Naive thymus-derived CD4-positive, alpha-beta T cell (primary cell): ENCODE measurements around the gene KBTBD3. TPM values are rescaled to one million over a fixed set of nuclear protein-coding genes. Genes with fewer than 3 reads are reported as not detected.

Source experiments
- ATAC-seq: fragments of 150-1000 bp; cut with Tn5 transposase; 2 replicates; pipeline ENCODE4 v1.10.0; 2021; ENCODE audit warnings: mild to moderate bottlenecking, moderate library complexity
- CTCF ChIA-PET: fragments of 350-600 bp; sonication (Branson Sonifier 250); formaldehyde crosslinking; loops from one replicate; lab custom pipeline; 2021; ENCODE audit warnings: antibody characterized with exemption; lab: Charles Lee
- POLR2A ChIA-PET: fragments of 350-600 bp; sonication (Branson Sonifier 250); formaldehyde crosslinking; loops from one replicate; lab custom pipeline; 2021; ENCODE audit warnings: antibody characterized with exemption, inconsistent platforms; lab: Charles Lee
- DNase-seq, 9 donors: peaks; one replicate each; pipeline versions ENCODE4 v3.0.0 to v3.0.0-alpha.2; 2020 to 2022; ENCODE audit warnings: mixed read lengths in 1 of 9
- H3K27ac ChIP-seq: one replicate; pipeline ENCODE4 v1.7.0; 2013; ENCODE audit warnings: mild to moderate bottlenecking, low read depth, low read length, moderate library complexity
- H3K27me3 ChIP-seq, 2 donors: one replicate each; pipeline ENCODE4 v1.7.0; 2013; ENCODE audit warnings: low read length in 2 of 2, mild to moderate bottlenecking in 2 of 2, moderate library complexity in 2 of 2; ENCODE audit not compliant: control insufficient read depth in 2 of 2, insufficient read depth in 2 of 2
- H3K36me3 ChIP-seq, 3 experiments: 1 replicate in 2 of 3; 2 replicates in 1 of 3; pipeline ENCODE4 v1.7.0; 2013; ENCODE audit warnings: low read length in 3 of 3, mild to moderate bottlenecking in 3 of 3, moderate library complexity in 1 of 3; ENCODE audit not compliant: insufficient read depth in 3 of 3, control insufficient read depth in 2 of 3
- H3K4me1 ChIP-seq, 2 donors: one replicate each; pipeline ENCODE4 v1.7.0; 2013; ENCODE audit warnings: low read length in 2 of 2, mild to moderate bottlenecking in 2 of 2, moderate library complexity in 1 of 2; ENCODE audit not compliant: control insufficient read depth in 2 of 2, insufficient read depth in 2 of 2
- H3K4me3 ChIP-seq: 2 replicates; pipeline ENCODE4 v1.7.0; 2013; ENCODE audit warnings: mild to moderate bottlenecking, low read length
- H3K9me3 ChIP-seq, 3 experiments: 1 replicate in 2 of 3; 2 replicates in 1 of 3; pipeline ENCODE4 v1.7.0; 2013; ENCODE audit warnings: low read length in 3 of 3; ENCODE audit not compliant: control insufficient read depth in 2 of 3
- H3K27ac Mint-ChIP-seq, 9 donors: one replicate each; pipeline ENCODE4 v1.8.0; 2020 to 2022; ENCODE audit warnings: mixed read lengths in 9 of 9, mild to moderate bottlenecking in 8 of 9, moderate library complexity in 5 of 9, inconsistent platforms in 2 of 9
- H3K27me3 Mint-ChIP-seq, 5 donors: one replicate each; pipeline ENCODE4 v1.8.0; 2021 to 2022; ENCODE audit warnings: mixed read lengths in 5 of 5, mild to moderate bottlenecking in 1 of 5
- H3K36me3 Mint-ChIP-seq, 5 donors: one replicate each; pipeline ENCODE4 v1.8.0; 2020 to 2022; ENCODE audit warnings: mixed read lengths in 5 of 5, mild to moderate bottlenecking in 3 of 5, inconsistent platforms in 1 of 5
- H3K4me1 Mint-ChIP-seq, 7 donors: one replicate each; pipeline ENCODE4 v1.8.0; 2020 to 2022; ENCODE audit warnings: mixed read lengths in 7 of 7, mild to moderate bottlenecking in 3 of 7, inconsistent platforms in 1 of 7
- H3K4me3 Mint-ChIP-seq, 10 donors: one replicate each; pipeline ENCODE4 v1.8.0; 2020 to 2022; ENCODE audit warnings: mild to moderate bottlenecking in 10 of 10, mixed read lengths in 10 of 10, moderate library complexity in 6 of 10, inconsistent platforms in 2 of 10
- H3K9me3 Mint-ChIP-seq, 11 donors: one replicate each; pipeline ENCODE4 v1.8.0; 2020 to 2022; ENCODE audit warnings: mixed read lengths in 11 of 11, mild to moderate bottlenecking in 4 of 11, inconsistent platforms in 1 of 11, moderate library complexity in 1 of 11
- intact Hi-C, 2 donors: fragments of 100-400 bp; cut with micrococcal nuclease; formaldehyde crosslinking; loops; one replicate each; pipeline ENCODE4 v1.15.1; 2023
- polyA plus RNA-seq, 2 donors: library from polyadenylated mRNA; unstranded; fragments of 300-500 nt; fragmentation: Illumina TruSeq; gene quantifications; one replicate each; pipeline ENCODE4 v1.2.3, GENCODE V29; 2021
- total RNA-seq, 6 experiments: library from RNA in 5 of 6; stranded (reverse) in 5 of 6; gene quantifications; 1 replicate in 5 of 6; 2 replicates in 1 of 6; pipeline ENCODE4 v1.2.3 and lab custom pipeline; 2021 to 2026

The KBTBD3 gene
- total and polyA plus RNA-seq, 7 experiments from 2014 or later, result 3.4 to 16.6 (median 6.7) TPM

GRCh38 chr11:106049727-106050476, 27.2 kb downstream of the KBTBD3 start:
- Histone ChIP-seq H3K4me3 (no peak overlapping the region), H3K36me3 (no peaks in the 10 kb centered on the region), H3K4me1 (no peaks in the 10 kb centered on the region), H3K9me3 (no peaks in the 10 kb centered on the region), H3K27ac (no peak overlapping the region), H3K27me3 (no peaks in the 10 kb centered on the region)
- ATAC-seq, result no peak
- no peaks in the 10 kb centered on the region for H3K4me1 Mint-ChIP-seq
- DNase-seq, result no peak
- peaks cover 0 to 12% (median 5%) of the 10 kb centered on the region in 5 donors for H3K27me3 Mint-ChIP-seq
- H3K27ac Mint-ChIP-seq, result no peak overlapping the region
- ChIA-PET CTCF (no interaction called here), POLR2A (no interaction called here)
- intact Hi-C loops, result no loop called here
- peaks cover 0 to 9% (median 0%) of the 10 kb centered on the region in 5 donors for H3K36me3 Mint-ChIP-seq
- no peaks in the 10 kb centered on the region for H3K9me3 Mint-ChIP-seq
- no peak overlapping the region for H3K4me3 Mint-ChIP-seq

GRCh38 chr11:106047631-106048030, 29.5 kb downstream of the KBTBD3 start:
- no peak for DNase-seq
- Mint-ChIP-seq H3K4me3 (no peak overlapping the region), H3K27me3 (peaks cover 0 to 18% (median 12%) of the 10 kb centered on the region in 5 donors), H3K36me3 (no peaks in the 10 kb centered on the region), H3K9me3 (no peaks in the 10 kb centered on the region), H3K4me1 (no peaks in the 10 kb centered on the region), H3K27ac (no peak overlapping the region)
- POLR2A ChIA-PET, result no interaction called here
- Histone ChIP-seq H3K36me3 (no peaks in the 10 kb centered on the region), H3K4me1 (no peaks in the 10 kb centered on the region), H3K4me3 (no peak overlapping the region), H3K27me3 (no peaks in the 10 kb centered on the region), H3K27ac (no peak overlapping the region), H3K9me3 (no peaks in the 10 kb centered on the region)
- ATAC-seq, result no peak
- CTCF ChIA-PET, result no interaction called here
- intact Hi-C loops, result no loop called here

- Histone ChIP-seq H3K36me3 (no peaks in the 10 kb centered on the region), H3K27ac (no peak overlapping the region), H3K27me3 (no peaks in the 10 kb centered on the region), H3K9me3 (no peaks in the 10 kb centered on the region), H3K4me3 (no peak overlapping the region), H3K4me1 (no peaks in the 10 kb centered on the region)
- H3K27ac Mint-ChIP-seq, result no peak overlapping the region
- DNase-seq (no peak), ATAC-seq (no peak)
- peaks cover 0 to 4% (median 0%) of the 10 kb centered on the region in 11 donors for H3K9me3 Mint-ChIP-seq
- H3K4me1 Mint-ChIP-seq, result no peaks in the 10 kb centered on the region
- intact Hi-C loops, result no loop called here
- H3K27me3 Mint-ChIP-seq, result peaks cover 12 to 28% (median 22%) of the 10 kb centered on the region in 5 donors
- ChIA-PET POLR2A (no interaction called here), CTCF (no interaction called here)
- peaks cover 0 to 3% (median 0%) of the 10 kb centered on the region in 5 donors for H3K36me3 Mint-ChIP-seq
- no peak overlapping the region for H3K4me3 Mint-ChIP-seq
Observed at GRCh38 chr11:106043540-106043939, 33.6 kb downstream of the KBTBD3 start.

- POLR2A ChIA-PET, result no interaction called here
- H3K4me1 Mint-ChIP-seq, result peaks cover 0 to 5% (median 0%) of the 10 kb centered on the region in 7 donors
- no peak for DNase-seq
- Histone ChIP-seq H3K9me3 (no peaks in the 10 kb centered on the region), H3K4me1 (no peaks in the 10 kb centered on the region), H3K36me3 (no peaks in the 10 kb centered on the region), H3K27ac (no peak overlapping the region), H3K27me3 (no peaks in the 10 kb centered on the region), H3K4me3 (no peak overlapping the region)
- peaks cover 0 to 5% (median 0%) of the 10 kb centered on the region in 5 donors for H3K36me3 Mint-ChIP-seq
- peaks cover 30 to 62% (median 52%) of the 10 kb centered on the region in 5 donors for H3K27me3 Mint-ChIP-seq
- intact Hi-C loops, result no loop called here
- H3K9me3 Mint-ChIP-seq, result peaks cover 0 to 7% (median 2%) of the 10 kb centered on the region in 11 donors
- H3K27ac Mint-ChIP-seq, result no peak overlapping the region
- CTCF ChIA-PET, result no interaction called here
- ATAC-seq, result no peak
- no peak overlapping the region for H3K4me3 Mint-ChIP-seq
Observed at GRCh38 chr11:106032861-106033260, 44.3 kb downstream of the KBTBD3 start.

GRCh38 chr11:106031936-106032335, 45.2 kb downstream of the KBTBD3 start:
- H3K27ac ChIP-seq, result no peak overlapping the region
- intact Hi-C loops, result no loop called here
- no peaks in the 10 kb centered on the region for H3K9me3 ChIP-seq
- Mint-ChIP-seq H3K27ac (no peak overlapping the region), H3K4me3 (no peak overlapping the region), H3K9me3 (peaks cover 0 to 15% (median 7%) of the 10 kb centered on the region in 11 donors), H3K36me3 (peaks cover 0 to 5% (median 4%) of the 10 kb centered on the region in 5 donors), H3K4me1 (peaks cover 0 to 5% (median 0%) of the 10 kb centered on the region in 7 donors), H3K27me3 (peaks cover 33 to 63% (median 54%) of the 10 kb centered on the region in 5 donors)
- POLR2A ChIA-PET, result no interaction called here
- H3K4me3 ChIP-seq, result no peak overlapping the region
- no peaks in the 10 kb centered on the region for H3K27me3 ChIP-seq
- CTCF ChIA-PET, result no interaction called here
- no peaks in the 10 kb centered on the region for H3K36me3 ChIP-seq
- DNase-seq, result no peak
- no peak for ATAC-seq
- no peaks in the 10 kb centered on the region for H3K4me1 ChIP-seq

- ATAC-seq, result no peak
- POLR2A ChIA-PET, result no interaction called here
- H3K27ac Mint-ChIP-seq, result no peak overlapping the region
- no peak overlapping the region for H3K4me3 ChIP-seq
- no peak overlapping the region for H3K4me3 Mint-ChIP-seq
- H3K4me1 Mint-ChIP-seq, result peaks cover 0 to 5% (median 0%) of the 10 kb centered on the region in 7 donors
- peaks cover 0 to 5% (median 4%) of the 10 kb centered on the region in 5 donors for H3K36me3 Mint-ChIP-seq
- no peaks in the 10 kb centered on the region for H3K9me3 ChIP-seq
- intact Hi-C loops, result no loop called here
- H3K9me3 Mint-ChIP-seq, result peaks cover 0 to 19% (median 7%) of the 10 kb centered on the region in 11 donors
- DNase-seq, result no peak
- H3K27me3 Mint-ChIP-seq, result peaks cover 37 to 66% (median 54%) of the 10 kb centered on the region in 5 donors
- H3K36me3 ChIP-seq, result no peaks in the 10 kb centered on the region
- H3K4me1 ChIP-seq, result no peaks in the 10 kb centered on the region
- H3K27ac ChIP-seq, result no peak overlapping the region
- no peaks in the 10 kb centered on the region for H3K27me3 ChIP-seq
- CTCF ChIA-PET, result no interaction called here
Observed at GRCh38 chr11:106031202-106031810, 45.8 kb downstream of the KBTBD3 start.
